ENCODE measurements around the gene DUSP14. TPM values are rescaled to one million over a fixed set of nuclear protein-coding genes. Genes with fewer than 3 reads are reported as not detected.

Gene DUSP14
- polyA plus RNA-seq, 1 experiment = 152 TPM

GRCh38 chr17:37490638-37491614 lies 1.2 kb downstream of the DUSP14 start:
- TF ChIP-seq CTCF (IDR thresholded peaks at IDR 0.05; ENCODE audit: insufficient read depth, low read depth, low read length) = no peak
- POLR2A ChIA-PET = no interaction called here
- H3K4me3 ChIP-seq (ENCODE audit: low read depth, low read length) = peak overlapping the region; percentile 79
- no peaks in the 10 kb centered on the region for H3K27me3 ChIP-seq (ENCODE audit: control insufficient read depth, insufficient read depth, low read length)
- DNase-seq (ENCODE audit: low read depth) = peak; percentile 63
- CTCF ChIA-PET = interaction anchor here (0.7 to 1.3 kb wide), 10 partner anchors 10 to 118 kb away, joined by 3 to 6 read pairs (median 3); partner anchors contain the start of gene C17orf78
- H3K36me3 ChIP-seq (ENCODE audit: control insufficient read depth, insufficient read depth, low read length) = no peaks in the 10 kb centered on the region

- Histone ChIP-seq H3K4me3 (ENCODE audit: low read depth, low read length) (peak overlapping the region; percentile 79), H3K27me3 (ENCODE audit: control insufficient read depth, insufficient read depth, low read length) (no peaks in the 10 kb centered on the region), H3K36me3 (ENCODE audit: control insufficient read depth, insufficient read depth, low read length) (no peaks in the 10 kb centered on the region)
- no peak for TF ChIP-seq CTCF (IDR thresholded peaks at IDR 0.05; ENCODE audit: insufficient read depth, low read depth, low read length)
- CTCF ChIA-PET = interaction anchor here (0.7 to 1.1 kb wide), 2 partner anchors 35 to 36 kb away, joined by 3 read pairs; no protein-coding TSS in a partner anchor
- no peak for DNase-seq (ENCODE audit: low read depth)
- POLR2A ChIA-PET = no interaction called here
Observed at GRCh38 chr17:37492167-37492566, 2.5 kb downstream of the DUSP14 start.

GRCh38 chr17:37493249-37494027 lies 3.7 kb downstream of the DUSP14 start:
- no peak for TF ChIP-seq CTCF (IDR thresholded peaks at IDR 0.05; ENCODE audit: insufficient read depth, low read depth, low read length)
- no peak overlapping the region for H3K4me3 ChIP-seq (ENCODE audit: low read depth, low read length)
- ChIA-PET POLR2A (no interaction called here), CTCF (no interaction called here)
- H3K27me3 ChIP-seq (ENCODE audit: control insufficient read depth, insufficient read depth, low read length) = no peaks in the 10 kb centered on the region
- DNase-seq (ENCODE audit: low read depth) = peak; percentile 98
- no peaks in the 10 kb centered on the region for H3K36me3 ChIP-seq (ENCODE audit: control insufficient read depth, insufficient read depth, low read length)

DNA sequence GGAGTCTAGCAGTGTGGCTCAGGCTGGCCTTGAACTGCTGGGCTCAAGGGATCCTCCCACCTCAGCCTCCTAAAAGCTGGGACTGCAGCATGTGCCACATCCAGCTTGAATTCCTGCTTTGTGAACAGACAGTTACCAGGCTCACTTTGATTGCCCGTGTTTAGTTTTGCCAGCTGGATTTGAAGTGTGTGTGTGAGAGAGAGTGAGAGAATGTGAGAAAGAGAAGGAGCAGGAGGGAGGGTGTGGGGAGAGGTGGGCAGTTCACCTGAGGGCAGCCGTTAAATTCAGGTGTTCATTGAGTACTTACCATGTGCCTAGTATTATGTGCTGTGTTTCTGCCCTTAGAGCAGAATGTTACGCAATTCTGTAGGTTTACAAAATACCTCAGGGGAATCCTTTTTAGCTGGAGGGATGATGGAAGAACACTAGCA lies 4.7 kb downstream of the DUSP14 start:
- DNase-seq (ENCODE audit: low read depth) = no peak
- no peak overlapping the region for H3K4me3 ChIP-seq (ENCODE audit: low read depth, low read length)
- no peaks in the 10 kb centered on the region for H3K36me3 ChIP-seq (ENCODE audit: control insufficient read depth, insufficient read depth, low read length)
- TF ChIP-seq CTCF (IDR thresholded peaks at IDR 0.05; ENCODE audit: insufficient read depth, low read depth, low read length) = no peak
- POLR2A ChIA-PET = interaction anchor here (0.6 kb wide), 1 partner anchor 35 kb away, joined by 4 read pairs; no protein-coding TSS in a partner anchor
- CTCF ChIA-PET = interaction anchor here (1.0 to 1.6 kb wide), 3 partner anchors 11 to 48 kb away, joined by 3 to 4 read pairs (median 3); no protein-coding TSS in a partner anchor
- no peaks in the 10 kb centered on the region for H3K27me3 ChIP-seq (ENCODE audit: control insufficient read depth, insufficient read depth, low read length)
